ENCODE data around the gene KCNA2. TPM values are rescaled to one million over a fixed set of nuclear protein-coding genes. Genes with fewer than 3 reads are reported as not detected.

Gene KCNA2
- total RNA-seq, 1 experiment from 2014 or later = 0.11 TPM

GRCh38 chr1:110565565-110565964 is 40.6 kb downstream of the KCNA2 start:
- Histone ChIP-seq H3K4me3 (ENCODE audit: low read depth, low read length) (no peak overlapping the region), H3K27me3 (replicated peaks; ENCODE audit: control insufficient read depth, insufficient read depth, low read length) (no peaks in the 10 kb centered on the region), H3K36me3 (ENCODE audit: control insufficient read depth, insufficient read depth, low read length) (no peaks in the 10 kb centered on the region), H3K4me1 (no peaks in the 10 kb centered on the region), H3K9me3 (no peaks in the 10 kb centered on the region)
- intact Hi-C loops (cut with micrococcal nuclease; ENCODE audit: unreplicated experiment) = no loop called here
- Mint-ChIP-seq H3K27me3 (ENCODE audit: insufficient read depth, unreplicated experiment) (peaks cover 18% of the 10 kb centered on the region), H3K4me1 (ENCODE audit: low read depth, unreplicated experiment) (no peaks in the 10 kb centered on the region), H3K4me3 (ENCODE audit: unreplicated experiment) (no peak overlapping the region), H3K27ac (ENCODE audit: unreplicated experiment) (no peak overlapping the region), H3K9me3 (ENCODE audit: unreplicated experiment) (no peaks in the 10 kb centered on the region), H3K36me3 (ENCODE audit: insufficient read depth, unreplicated experiment) (no peaks in the 10 kb centered on the region)
- DNase-seq = no peak
- CTCF ChIA-PET = no interaction called here
- POLR2A ChIA-PET = no interaction called here
- TF ChIP-seq, protein P1, sequence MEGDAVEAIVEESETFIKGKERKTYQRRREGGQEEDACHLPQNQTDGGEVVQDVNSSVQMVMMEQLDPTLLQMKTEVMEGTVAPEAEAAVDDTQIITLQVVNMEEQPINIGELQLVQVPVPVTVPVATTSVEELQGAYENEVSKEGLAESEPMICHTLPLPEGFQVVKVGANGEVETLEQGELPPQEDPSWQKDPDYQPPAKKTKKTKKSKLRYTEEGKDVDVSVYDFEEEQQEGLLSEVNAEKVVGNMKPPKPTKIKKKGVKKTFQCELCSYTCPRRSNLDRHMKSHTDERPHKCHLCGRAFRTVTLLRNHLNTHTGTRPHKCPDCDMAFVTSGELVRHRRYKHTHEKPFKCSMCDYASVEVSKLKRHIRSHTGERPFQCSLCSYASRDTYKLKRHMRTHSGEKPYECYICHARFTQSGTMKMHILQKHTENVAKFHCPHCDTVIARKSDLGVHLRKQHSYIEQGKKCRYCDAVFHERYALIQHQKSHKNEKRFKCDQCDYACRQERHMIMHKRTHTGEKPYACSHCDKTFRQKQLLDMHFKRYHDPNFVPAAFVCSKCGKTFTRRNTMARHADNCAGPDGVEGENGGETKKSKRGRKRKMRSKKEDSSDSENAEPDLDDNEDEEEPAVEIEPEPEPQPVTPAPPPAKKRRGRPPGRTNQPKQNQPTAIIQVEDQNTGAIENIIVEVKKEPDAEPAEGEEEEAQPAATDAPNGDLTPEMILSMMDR (IDR thresholded peaks at IDR 0.05; ENCODE audit: insufficient read depth in 1 of 2, low read depth in 1 of 2, low read length in 1 of 2, severe bottlenecking in 1 of 2, unreplicated experiment in 1 of 2) = no peak
- BruUV-seq (replicated peaks) = no TSS peak

DNA sequence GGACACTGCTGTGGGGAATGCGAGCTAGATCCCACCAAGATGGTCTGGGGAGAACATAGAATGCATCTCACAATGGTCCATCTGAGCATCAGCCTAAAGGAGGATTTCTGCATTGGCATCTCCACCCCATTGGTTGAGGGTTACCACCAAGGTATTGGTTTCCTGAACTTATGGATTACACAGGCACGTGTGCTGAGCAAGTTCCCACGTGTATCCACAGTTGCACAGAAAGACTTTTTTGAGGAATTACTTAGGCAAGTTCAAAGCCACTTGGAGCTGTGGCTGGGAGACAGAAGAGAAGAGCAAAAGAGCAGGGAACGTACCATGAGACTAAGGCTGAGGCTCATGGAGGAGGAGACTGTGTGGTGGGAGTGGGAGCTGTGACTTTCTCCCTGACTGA is 43.1 kb downstream of the KCNA2 start:
- TF ChIP-seq, protein P1 (IDR thresholded peaks at IDR 0.05; ENCODE audit: insufficient read depth in 1 of 2, low read depth in 1 of 2, low read length in 1 of 2, severe bottlenecking in 1 of 2, unreplicated experiment in 1 of 2) = no peak
- no peak for DNase-seq
- H3K4me1 Mint-ChIP-seq (ENCODE audit: low read depth, unreplicated experiment) = no peaks in the 10 kb centered on the region
- H3K36me3 ChIP-seq (ENCODE audit: control insufficient read depth, insufficient read depth, low read length) = no peaks in the 10 kb centered on the region
- no peak overlapping the region for H3K27ac Mint-ChIP-seq (ENCODE audit: unreplicated experiment)
- H3K27me3 ChIP-seq (replicated peaks; ENCODE audit: control insufficient read depth, insufficient read depth, low read length) = no peaks in the 10 kb centered on the region
- ChIA-PET POLR2A (no interaction called here), CTCF (no interaction called here)
- no peak overlapping the region for H3K4me3 Mint-ChIP-seq (ENCODE audit: unreplicated experiment)
- peaks cover 23% of the 10 kb centered on the region for H3K27me3 Mint-ChIP-seq (ENCODE audit: insufficient read depth, unreplicated experiment)
- H3K36me3 Mint-ChIP-seq (ENCODE audit: insufficient read depth, unreplicated experiment) = no peaks in the 10 kb centered on the region
- H3K9me3 Mint-ChIP-seq (ENCODE audit: unreplicated experiment) = no peaks in the 10 kb centered on the region
- H3K4me1 ChIP-seq = no peaks in the 10 kb centered on the region
- H3K9me3 ChIP-seq = no peaks in the 10 kb centered on the region
- intact Hi-C loops (cut with micrococcal nuclease; ENCODE audit: unreplicated experiment) = no loop called here
- BruUV-seq (replicated peaks) = no TSS peak
- no peak overlapping the region for H3K4me3 ChIP-seq (ENCODE audit: low read depth, low read length)

DNA sequence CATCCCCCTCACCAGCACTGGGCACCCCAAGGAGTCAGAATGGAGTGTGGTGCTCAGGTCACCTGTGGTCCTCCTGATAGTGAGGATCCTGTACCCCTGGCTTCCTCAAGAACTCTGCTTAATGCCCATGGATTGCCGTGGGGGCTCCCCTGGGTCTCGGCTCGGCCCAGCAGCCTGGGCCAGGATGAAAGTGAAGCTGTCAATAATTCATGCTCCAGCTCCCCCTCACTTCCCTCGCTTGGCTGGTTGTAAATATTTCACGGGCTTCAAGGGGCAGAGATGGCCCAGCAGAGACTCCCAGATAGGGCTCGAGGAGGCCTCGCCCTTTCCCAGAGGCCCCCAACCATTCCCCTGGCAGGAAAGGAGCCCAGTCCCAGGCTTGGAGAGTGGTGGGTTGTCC is 44.6 kb downstream of the KCNA2 start:
- Mint-ChIP-seq H3K4me3 (ENCODE audit: unreplicated experiment) (no peak overlapping the region), H3K27me3 (ENCODE audit: insufficient read depth, unreplicated experiment) (peaks cover 26% of the 10 kb centered on the region), H3K27ac (ENCODE audit: unreplicated experiment) (no peak overlapping the region), H3K4me1 (ENCODE audit: low read depth, unreplicated experiment) (no peaks in the 10 kb centered on the region), H3K9me3 (ENCODE audit: unreplicated experiment) (no peaks in the 10 kb centered on the region), H3K36me3 (ENCODE audit: insufficient read depth, unreplicated experiment) (no peaks in the 10 kb centered on the region)
- H3K36me3 ChIP-seq (ENCODE audit: control insufficient read depth, insufficient read depth, low read length) = no peaks in the 10 kb centered on the region
- no TSS peak for BruUV-seq (replicated peaks)
- H3K4me1 ChIP-seq = no peaks in the 10 kb centered on the region
- DNase-seq = no peak
- no peaks in the 10 kb centered on the region for H3K9me3 ChIP-seq
- TF ChIP-seq, protein P1 (IDR thresholded peaks at IDR 0.05; ENCODE audit: insufficient read depth in 1 of 2, low read depth in 1 of 2, low read length in 1 of 2, severe bottlenecking in 1 of 2, unreplicated experiment in 1 of 2) = no peak
- intact Hi-C loops (cut with micrococcal nuclease; ENCODE audit: unreplicated experiment) = no loop called here
- CTCF ChIA-PET = no interaction called here
- no peak overlapping the region for H3K4me3 ChIP-seq (ENCODE audit: low read depth, low read length)
- H3K27me3 ChIP-seq (replicated peaks; ENCODE audit: control insufficient read depth, insufficient read depth, low read length) = no peaks in the 10 kb centered on the region
- POLR2A ChIA-PET = no interaction called here
